ENCODE data around the gene PAX2. TPM values are rescaled to one million over a fixed set of nuclear protein-coding genes. Genes with fewer than 3 reads are reported as not detected.

The PAX2 gene
- total RNA-seq, 1 donor from 2014 or later: not detected

DNA sequence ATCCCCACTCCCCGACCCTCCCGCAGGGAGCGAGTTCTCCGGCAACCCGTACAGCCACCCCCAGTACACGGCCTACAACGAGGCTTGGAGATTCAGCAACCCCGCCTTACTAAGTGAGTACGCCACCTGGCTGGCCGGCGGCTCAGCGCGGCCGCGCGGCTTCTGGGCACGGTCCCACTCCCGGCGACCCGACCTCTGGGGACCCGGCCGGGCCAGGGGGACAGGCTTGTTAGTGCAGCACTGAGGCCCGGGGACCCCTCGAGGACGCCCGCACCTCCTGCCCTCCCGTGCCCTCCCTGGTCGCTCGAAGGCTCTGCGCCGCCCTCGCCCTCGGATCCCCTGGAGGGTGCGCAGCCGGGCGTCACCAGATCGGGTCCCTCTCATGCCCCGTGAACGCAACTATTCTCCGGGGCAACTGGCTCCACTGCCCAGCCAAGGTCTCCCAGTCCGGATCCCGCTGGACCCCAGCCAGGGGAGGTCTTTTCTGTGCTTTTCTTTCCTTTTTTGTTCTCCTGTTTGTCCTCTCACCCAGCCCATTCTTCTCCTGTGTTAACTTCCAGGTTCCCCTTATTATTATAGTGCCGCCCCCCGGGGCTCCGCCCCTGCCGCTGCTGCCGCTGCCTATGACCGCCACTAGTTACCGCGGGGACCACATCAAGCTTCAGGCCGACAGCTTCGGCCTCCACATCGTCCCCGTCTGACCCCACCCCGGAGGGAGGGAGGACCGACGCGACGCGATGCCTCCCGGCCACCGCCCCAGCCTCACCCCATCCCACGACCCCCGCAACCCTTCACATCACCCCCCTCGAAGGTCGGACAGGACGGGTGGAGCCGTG, 81.8 kb downstream of the PAX2 start:
- DNase-seq: no peak
- intact Hi-C loops (cut with DNase I): no loop called here
- no peaks in the 10 kb centered on the region for H3K9me3 ChIP-seq
- peak; percentile 51 to 73 for ATAC-seq
- H3K27ac ChIP-seq: no peak overlapping the region
- H3K36me3 ChIP-seq: no peaks in the 10 kb centered on the region
- H3K27me3 ChIP-seq (ENCODE audit: low read depth): peaks cover 91% of the 10 kb centered on the region
- peak; percentile 19 for TF ChIP-seq CTCF (IDR thresholded peaks at IDR 0.05)
- H3K4me1 ChIP-seq: peaks cover 34% of the 10 kb centered on the region
- H3K4me3 ChIP-seq: peak overlapping the region; percentile 47

- no peak for TF ChIP-seq CTCF (IDR thresholded peaks at IDR 0.05)
- H3K36me3 ChIP-seq: no peaks in the 10 kb centered on the region
- no peaks in the 10 kb centered on the region for H3K9me3 ChIP-seq
- peaks cover 94% of the 10 kb centered on the region for H3K27me3 ChIP-seq (ENCODE audit: low read depth)
- no peak overlapping the region for H3K27ac ChIP-seq
- H3K4me1 ChIP-seq: peaks cover 34% of the 10 kb centered on the region
- DNase-seq (no peak), ATAC-seq (peak; percentile 57 to 69)
- H3K4me3 ChIP-seq: peak overlapping the region; percentile 47
- intact Hi-C loops (cut with DNase I): no loop called here
These were observed 82.7 kb downstream of the PAX2 start for GRCh38 chr10:100827819-100828737.

DNA sequence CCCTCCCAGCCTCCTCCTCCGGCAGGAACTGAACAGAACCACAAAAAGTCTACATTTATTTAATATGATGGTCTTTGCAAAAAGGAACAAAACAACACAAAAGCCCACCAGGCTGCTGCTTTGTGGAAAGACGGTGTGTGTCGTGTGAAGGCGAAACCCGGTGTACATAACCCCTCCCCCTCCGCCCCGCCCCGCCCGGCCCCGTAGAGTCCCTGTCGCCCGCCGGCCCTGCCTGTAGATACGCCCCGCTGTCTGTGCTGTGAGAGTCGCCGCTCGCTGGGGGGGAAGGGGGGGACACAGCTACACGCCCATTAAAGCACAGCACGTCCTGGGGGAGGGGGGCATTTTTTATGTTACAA, 83.3 kb downstream of the PAX2 start:
- H3K4me1 ChIP-seq: peaks cover 34% of the 10 kb centered on the region
- ATAC-seq: peak; percentile 19 to 55
- no peak for TF ChIP-seq CTCF (IDR thresholded peaks at IDR 0.05)
- H3K36me3 ChIP-seq: no peaks in the 10 kb centered on the region
- DNase-seq: no peak
- H3K27ac ChIP-seq: no peak overlapping the region
- peak overlapping the region; percentile 47 for H3K4me3 ChIP-seq
- intact Hi-C loops (cut with DNase I): no loop called here
- no peaks in the 10 kb centered on the region for H3K9me3 ChIP-seq
- H3K27me3 ChIP-seq (ENCODE audit: low read depth): peaks cover 94% of the 10 kb centered on the region

- no peaks in the 10 kb centered on the region for H3K9me3 ChIP-seq
- no peak for DNase-seq
- peaks cover 34% of the 10 kb centered on the region for H3K4me1 ChIP-seq
- ATAC-seq: no peak
- peaks cover 93% of the 10 kb centered on the region for H3K27me3 ChIP-seq (ENCODE audit: low read depth)
- peak overlapping the region; percentile 47 for H3K4me3 ChIP-seq
- intact Hi-C loops (cut with DNase I): no loop called here
- no peaks in the 10 kb centered on the region for H3K36me3 ChIP-seq
- no peak for TF ChIP-seq CTCF (IDR thresholded peaks at IDR 0.05)
- H3K27ac ChIP-seq: no peak overlapping the region
These were observed 83.9 kb downstream of the PAX2 start for GRCh38 chr10:100829097-100829870.

Measured in lower lobe of right lung (tissue), 2 donors.